Measurements from ENCODE around the gene STARD13. TPM values are rescaled to one million over a fixed set of nuclear protein-coding genes. Genes with fewer than 3 reads are reported as not detected.

Gene STARD13
- total and polyA plus RNA-seq, 12 donors = 7.1 to 38.3 (median 27.8) TPM

DNA sequence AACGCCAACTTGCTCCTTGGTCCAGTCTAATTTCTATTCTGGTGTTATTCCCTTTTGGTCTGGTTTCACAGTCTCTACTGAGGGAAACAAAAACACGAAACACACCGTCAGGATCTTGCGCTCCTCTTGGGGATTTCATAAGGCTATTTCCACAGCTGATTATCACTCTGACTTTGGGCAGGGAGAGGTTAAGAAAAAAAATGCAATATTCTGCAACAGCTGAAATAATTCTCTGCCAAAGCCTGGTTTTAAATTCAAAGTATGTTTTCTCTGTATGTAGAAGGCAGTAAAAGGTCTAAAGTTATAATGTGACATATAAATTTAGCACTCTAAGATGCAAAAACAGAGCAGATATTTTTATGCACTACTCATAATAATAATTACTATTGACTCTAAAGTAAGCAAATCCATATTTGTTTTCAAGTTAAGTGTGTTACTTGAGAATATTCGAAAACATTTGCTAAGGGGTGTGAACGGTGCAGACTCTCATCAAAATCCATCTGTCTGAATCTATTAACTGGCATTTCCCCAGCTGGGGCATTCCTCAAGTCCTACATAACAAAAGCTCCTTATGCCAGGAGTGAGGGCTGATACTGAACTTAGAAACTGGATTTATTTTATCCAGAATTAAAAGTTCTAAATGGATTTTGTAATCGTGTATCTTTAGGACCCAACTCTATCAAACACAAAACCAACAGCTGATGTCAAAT, 38.4 kb upstream of the STARD13 start:
- no peaks in the 10 kb centered on the region for H3K36me3 ChIP-seq
- peaks cover 0 to 35% (median 5%) of the 10 kb centered on the region in 9 donors for H3K4me1 ChIP-seq
- no peak overlapping the region for H3K4me3 ChIP-seq
- peak overlapping the region in 2 of 10 donors; percentile 45 to 55 for H3K27ac ChIP-seq
- no peaks in the 10 kb centered on the region for H3K27me3 ChIP-seq
- intact Hi-C loops (cut with DNase I) = no loop called here
- TF ChIP-seq, protein P1, sequence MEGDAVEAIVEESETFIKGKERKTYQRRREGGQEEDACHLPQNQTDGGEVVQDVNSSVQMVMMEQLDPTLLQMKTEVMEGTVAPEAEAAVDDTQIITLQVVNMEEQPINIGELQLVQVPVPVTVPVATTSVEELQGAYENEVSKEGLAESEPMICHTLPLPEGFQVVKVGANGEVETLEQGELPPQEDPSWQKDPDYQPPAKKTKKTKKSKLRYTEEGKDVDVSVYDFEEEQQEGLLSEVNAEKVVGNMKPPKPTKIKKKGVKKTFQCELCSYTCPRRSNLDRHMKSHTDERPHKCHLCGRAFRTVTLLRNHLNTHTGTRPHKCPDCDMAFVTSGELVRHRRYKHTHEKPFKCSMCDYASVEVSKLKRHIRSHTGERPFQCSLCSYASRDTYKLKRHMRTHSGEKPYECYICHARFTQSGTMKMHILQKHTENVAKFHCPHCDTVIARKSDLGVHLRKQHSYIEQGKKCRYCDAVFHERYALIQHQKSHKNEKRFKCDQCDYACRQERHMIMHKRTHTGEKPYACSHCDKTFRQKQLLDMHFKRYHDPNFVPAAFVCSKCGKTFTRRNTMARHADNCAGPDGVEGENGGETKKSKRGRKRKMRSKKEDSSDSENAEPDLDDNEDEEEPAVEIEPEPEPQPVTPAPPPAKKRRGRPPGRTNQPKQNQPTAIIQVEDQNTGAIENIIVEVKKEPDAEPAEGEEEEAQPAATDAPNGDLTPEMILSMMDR (IDR thresholded peaks at IDR 0.05) = no peak
- ATAC-seq = no peak
- DNase-seq = no peak
- no peaks in the 10 kb centered on the region for H3K9me3 ChIP-seq
- WGBS, 2 donors = 73 to 76% methylated on average over 7 of the region's 7 CpGs

DNA sequence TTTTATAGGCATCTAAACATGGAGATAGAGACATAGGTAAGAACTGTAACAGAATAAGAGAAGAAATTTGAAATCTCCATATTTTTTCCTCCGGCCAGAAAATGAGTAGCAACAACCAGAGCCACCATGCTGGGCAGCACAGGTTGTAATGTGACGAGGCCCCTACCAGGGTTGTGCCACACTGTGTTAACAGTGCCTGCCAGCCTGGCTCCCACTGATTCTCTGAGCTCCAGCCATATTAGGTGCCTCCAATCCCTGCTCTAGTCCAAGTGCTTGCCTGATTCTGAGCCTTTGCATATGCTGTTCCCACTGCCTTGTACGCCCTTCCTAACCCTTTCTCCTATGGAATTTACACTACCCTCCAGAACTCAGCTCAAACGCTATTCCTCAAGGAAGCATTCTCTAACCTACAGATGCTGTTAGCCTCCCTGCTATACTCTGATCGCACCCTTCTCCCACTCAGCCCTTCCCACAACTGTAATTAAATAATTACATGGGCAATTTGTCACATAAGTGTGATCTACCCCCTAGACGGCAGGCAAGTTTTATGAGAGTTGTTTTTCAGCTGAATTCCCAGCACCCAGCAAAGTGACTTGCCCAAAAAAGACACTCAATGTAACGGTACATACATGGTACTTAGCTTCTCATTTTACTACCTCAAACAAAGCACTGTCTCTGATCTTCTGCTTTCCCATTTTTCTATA, 37.6 kb upstream of the STARD13 start:
- TF ChIP-seq, protein P1 (IDR thresholded peaks at IDR 0.05) = no peak
- ATAC-seq (peak in 2 of 8 donors; percentile 27 to 31), DNase-seq (no peak)
- Histone ChIP-seq H3K4me1 (peaks cover 0 to 35% (median 5%) of the 10 kb centered on the region in 9 donors), H3K9me3 (peaks cover 0 to 8% (median 0%) of the 10 kb centered on the region in 11 donors), H3K27ac (peak overlapping the region in 8 of 10 donors; percentile 11 to 58 (median 40)), H3K36me3 (no peaks in the 10 kb centered on the region), H3K4me3 (peak overlapping the region in 2 of 10 donors; percentile 25 to 26), H3K27me3 (no peaks in the 10 kb centered on the region)
- intact Hi-C loops (cut with DNase I) = no loop called here
- 89 to 90% methylated on average over 7 of the region's 7 CpGs for WGBS, 2 donors

DNA sequence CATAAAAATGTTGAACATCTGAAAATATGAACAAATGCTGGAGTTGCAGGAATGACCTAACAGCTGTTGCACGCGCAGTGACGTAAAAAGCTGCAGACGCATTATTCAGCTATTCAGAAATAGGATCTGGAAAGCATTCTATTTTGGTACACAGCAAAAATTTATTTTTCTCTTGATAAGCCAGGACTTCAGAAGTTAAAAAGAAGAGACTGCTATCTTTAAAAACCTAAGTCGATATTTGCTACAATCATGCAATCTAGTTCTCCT, 36.9 kb upstream of the STARD13 start:
- DNase-seq (peak; percentile 16 to 48), ATAC-seq (peak in 7 of 8 donors; percentile 23 to 72 (median 63))
- H3K27ac ChIP-seq = peak overlapping the region in 9 of 10 donors; percentile 11 to 58 (median 38)
- TF ChIP-seq, protein P1 (IDR thresholded peaks at IDR 0.05) = no peak
- peaks cover 0 to 35% (median 5%) of the 10 kb centered on the region in 9 donors for H3K4me1 ChIP-seq
- peaks cover 0 to 8% (median 0%) of the 10 kb centered on the region in 11 donors for H3K9me3 ChIP-seq
- intact Hi-C loops (cut with DNase I) = no loop called here
- H3K36me3 ChIP-seq = no peaks in the 10 kb centered on the region
- WGBS, 2 donors = 66 to 79% methylated on average over 5 of the region's 5 CpGs
- peak overlapping the region in 5 of 10 donors; percentile 5 to 26 (median 22) for H3K4me3 ChIP-seq
- H3K27me3 ChIP-seq = no peaks in the 10 kb centered on the region

DNA sequence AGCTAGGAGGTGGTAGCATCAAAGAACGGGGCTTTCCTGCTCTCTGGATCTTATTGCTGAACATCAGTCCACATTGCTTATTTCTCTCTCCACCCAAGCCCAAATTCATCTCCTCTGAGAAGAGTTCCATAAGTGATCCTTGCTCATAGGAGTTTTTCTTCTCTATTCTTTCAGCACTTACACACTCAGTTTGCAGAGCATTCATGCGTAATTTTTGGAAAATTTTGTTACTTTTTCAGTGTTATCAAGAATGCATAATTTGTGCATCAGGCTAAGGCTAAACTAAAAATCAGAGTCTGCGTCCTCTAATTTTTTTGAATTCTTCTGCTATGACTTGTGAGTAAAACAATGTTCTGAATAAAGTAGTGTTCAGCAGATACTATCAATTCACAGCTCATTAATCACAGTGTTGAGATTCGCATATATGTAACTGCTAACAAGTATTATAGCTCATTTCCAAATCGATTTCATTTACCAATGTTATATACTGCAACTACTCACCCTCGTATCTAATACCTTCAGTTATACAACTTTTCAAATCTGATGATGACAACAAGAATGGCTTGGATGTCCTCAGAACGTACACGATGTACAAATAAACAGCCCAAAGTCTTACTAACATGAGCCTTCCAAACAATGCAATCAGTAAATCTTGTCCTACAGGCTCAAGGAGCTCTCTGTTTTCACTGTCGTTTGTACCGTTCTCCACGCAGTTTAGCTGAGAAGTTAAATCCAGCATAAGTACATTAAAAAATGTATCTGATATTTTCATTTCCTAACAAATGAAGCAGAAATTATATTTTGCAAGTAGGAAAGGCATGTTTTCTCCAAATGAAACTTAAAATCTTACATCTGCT, 36.4 kb upstream of the STARD13 start:
- Histone ChIP-seq H3K36me3 (no peaks in the 10 kb centered on the region), H3K4me3 (peak overlapping the region in 6 of 10 donors; percentile 3 to 26 (median 14)), H3K27me3 (no peaks in the 10 kb centered on the region), H3K27ac (peak overlapping the region in 9 of 10 donors; percentile 11 to 58 (median 38)), H3K4me1 (peaks cover 0 to 35% (median 5%) of the 10 kb centered on the region in 9 donors), H3K9me3 (peaks cover 0 to 8% (median 0%) of the 10 kb centered on the region in 11 donors)
- intact Hi-C loops (cut with DNase I) = no loop called here
- peak in 1 of 8 donors; percentile 69 for ATAC-seq
- TF ChIP-seq, protein P1 (IDR thresholded peaks at IDR 0.05) = no peak
- no peak for DNase-seq
- 66 to 70% methylated on average over 11 of the region's 11 CpGs for WGBS, 2 donors
